ENCODE measurements around the gene TARBP1. TPM values are rescaled to one million over a fixed set of nuclear protein-coding genes. Genes with fewer than 3 reads are reported as not detected.

The TARBP1 gene
- total RNA-seq, 1 donor from 2014 or later: 20.9 TPM

DNA sequence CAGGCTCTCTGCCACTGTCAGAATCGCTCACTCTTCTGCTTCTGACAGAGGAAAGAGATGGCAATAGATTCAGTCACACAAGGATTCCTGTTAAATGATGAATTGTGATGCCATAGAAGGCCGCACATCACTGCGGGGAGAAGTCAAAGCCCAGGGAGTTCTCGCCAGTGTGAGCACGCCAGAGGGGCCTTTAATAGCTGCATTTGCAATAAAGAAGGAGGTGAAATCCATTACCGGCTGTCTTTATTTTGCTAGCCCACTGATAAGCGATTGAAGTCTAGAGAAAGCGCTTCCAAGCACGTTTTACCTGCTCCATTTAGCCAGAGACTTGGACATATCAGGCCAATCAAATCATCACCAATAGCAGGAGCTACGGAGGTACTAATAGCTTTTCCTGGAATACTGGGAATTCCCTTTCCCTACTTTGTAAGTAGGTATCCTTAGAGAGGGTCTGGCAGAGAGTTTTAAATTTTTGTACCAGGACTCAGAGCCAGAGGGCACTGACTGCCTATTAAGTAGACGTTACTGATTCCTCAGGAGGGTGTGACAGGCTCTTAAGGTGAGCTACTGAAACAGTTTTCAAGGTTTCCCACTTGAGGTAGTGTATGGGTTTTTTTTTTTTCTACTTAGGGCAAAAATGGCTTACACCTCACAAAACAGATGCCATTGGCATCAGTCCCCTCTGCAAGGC lies 10.2 kb upstream of the TARBP1 start:
- H3K4me3 ChIP-seq: no peak overlapping the region
- intact Hi-C loops (cut with DNase I): no loop called here
- H3K36me3 ChIP-seq: no peaks in the 10 kb centered on the region
- DNase-seq (ENCODE audit: extremely low spot score in 2 of 2): peak in 1 of 2 donors; percentile 54
- H3K27me3 ChIP-seq: no peaks in the 10 kb centered on the region
- H3K9me3 ChIP-seq: no peaks in the 10 kb centered on the region
- no peak overlapping the region for H3K27ac ChIP-seq
- TF ChIP-seq POLR2A (IDR thresholded peaks at IDR 0.05) (no peak), POLR2AphosphoS5 (IDR thresholded peaks at IDR 0.05; ENCODE audit: insufficient read depth in 1 of 2, low read depth in 1 of 2) (no peak)
- TF ChIP-seq, protein P1, sequence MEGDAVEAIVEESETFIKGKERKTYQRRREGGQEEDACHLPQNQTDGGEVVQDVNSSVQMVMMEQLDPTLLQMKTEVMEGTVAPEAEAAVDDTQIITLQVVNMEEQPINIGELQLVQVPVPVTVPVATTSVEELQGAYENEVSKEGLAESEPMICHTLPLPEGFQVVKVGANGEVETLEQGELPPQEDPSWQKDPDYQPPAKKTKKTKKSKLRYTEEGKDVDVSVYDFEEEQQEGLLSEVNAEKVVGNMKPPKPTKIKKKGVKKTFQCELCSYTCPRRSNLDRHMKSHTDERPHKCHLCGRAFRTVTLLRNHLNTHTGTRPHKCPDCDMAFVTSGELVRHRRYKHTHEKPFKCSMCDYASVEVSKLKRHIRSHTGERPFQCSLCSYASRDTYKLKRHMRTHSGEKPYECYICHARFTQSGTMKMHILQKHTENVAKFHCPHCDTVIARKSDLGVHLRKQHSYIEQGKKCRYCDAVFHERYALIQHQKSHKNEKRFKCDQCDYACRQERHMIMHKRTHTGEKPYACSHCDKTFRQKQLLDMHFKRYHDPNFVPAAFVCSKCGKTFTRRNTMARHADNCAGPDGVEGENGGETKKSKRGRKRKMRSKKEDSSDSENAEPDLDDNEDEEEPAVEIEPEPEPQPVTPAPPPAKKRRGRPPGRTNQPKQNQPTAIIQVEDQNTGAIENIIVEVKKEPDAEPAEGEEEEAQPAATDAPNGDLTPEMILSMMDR (IDR thresholded peaks at IDR 0.05): no peak
- peaks cover 11% of the 10 kb centered on the region for H3K4me1 ChIP-seq

DNA sequence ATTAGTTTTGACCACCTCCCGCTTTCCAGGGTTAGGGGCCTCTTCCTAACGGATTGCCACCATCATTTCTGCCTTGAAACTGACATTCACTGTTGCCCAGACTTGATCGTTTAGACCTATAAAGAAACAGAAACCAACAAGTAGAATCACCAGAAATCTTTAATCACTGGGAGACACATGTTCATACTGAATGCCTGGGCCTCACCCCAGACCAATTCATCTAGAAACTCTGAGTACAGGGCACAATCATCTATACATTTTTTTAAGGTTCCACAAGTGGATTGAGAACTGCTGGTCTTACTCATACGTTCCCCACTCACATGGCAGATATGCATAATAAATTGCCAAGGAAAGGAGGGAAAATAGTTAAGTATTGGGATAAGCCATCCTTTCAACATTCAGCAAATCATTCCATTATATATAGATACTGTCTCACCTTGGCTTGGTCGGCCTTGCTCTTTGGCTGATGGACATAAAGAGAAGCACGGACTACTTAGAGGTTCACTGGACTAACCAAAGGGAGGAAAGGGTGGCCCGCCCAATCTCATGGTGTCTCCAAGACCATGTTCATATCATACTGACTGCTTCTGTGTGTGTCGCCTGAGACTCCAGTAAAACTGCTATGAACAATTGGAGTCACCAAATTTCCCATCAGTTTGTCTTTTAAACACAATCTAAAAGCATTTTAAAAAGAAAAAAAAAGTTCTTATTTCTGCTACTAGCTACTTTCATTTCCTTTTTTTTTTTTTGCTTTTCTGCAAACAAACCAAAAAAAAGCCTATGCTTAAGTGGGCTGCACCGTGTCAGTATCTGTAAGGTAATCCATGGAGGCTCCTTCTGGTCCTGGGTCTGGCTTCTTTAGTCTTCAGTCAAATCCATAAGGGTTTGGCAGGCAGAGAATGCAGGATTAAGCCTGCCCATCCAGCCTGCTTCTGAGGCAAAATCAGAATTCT lies 9.4 kb upstream of the TARBP1 start:
- H3K36me3 ChIP-seq: no peaks in the 10 kb centered on the region
- intact Hi-C loops (cut with DNase I): no loop called here
- no peaks in the 10 kb centered on the region for H3K27me3 ChIP-seq
- H3K4me1 ChIP-seq: peaks cover 11% of the 10 kb centered on the region
- H3K9me3 ChIP-seq: no peaks in the 10 kb centered on the region
- TF ChIP-seq, protein P1 (IDR thresholded peaks at IDR 0.05): no peak
- no peak for TF ChIP-seq POLR2A (IDR thresholded peaks at IDR 0.05)
- no peak for TF ChIP-seq POLR2AphosphoS5 (IDR thresholded peaks at IDR 0.05; ENCODE audit: insufficient read depth in 1 of 2, low read depth in 1 of 2)
- no peak overlapping the region for H3K4me3 ChIP-seq
- peak in 1 of 2 donors; percentile 56 for DNase-seq (ENCODE audit: extremely low spot score in 2 of 2)
- H3K27ac ChIP-seq: no peak overlapping the region

DNA sequence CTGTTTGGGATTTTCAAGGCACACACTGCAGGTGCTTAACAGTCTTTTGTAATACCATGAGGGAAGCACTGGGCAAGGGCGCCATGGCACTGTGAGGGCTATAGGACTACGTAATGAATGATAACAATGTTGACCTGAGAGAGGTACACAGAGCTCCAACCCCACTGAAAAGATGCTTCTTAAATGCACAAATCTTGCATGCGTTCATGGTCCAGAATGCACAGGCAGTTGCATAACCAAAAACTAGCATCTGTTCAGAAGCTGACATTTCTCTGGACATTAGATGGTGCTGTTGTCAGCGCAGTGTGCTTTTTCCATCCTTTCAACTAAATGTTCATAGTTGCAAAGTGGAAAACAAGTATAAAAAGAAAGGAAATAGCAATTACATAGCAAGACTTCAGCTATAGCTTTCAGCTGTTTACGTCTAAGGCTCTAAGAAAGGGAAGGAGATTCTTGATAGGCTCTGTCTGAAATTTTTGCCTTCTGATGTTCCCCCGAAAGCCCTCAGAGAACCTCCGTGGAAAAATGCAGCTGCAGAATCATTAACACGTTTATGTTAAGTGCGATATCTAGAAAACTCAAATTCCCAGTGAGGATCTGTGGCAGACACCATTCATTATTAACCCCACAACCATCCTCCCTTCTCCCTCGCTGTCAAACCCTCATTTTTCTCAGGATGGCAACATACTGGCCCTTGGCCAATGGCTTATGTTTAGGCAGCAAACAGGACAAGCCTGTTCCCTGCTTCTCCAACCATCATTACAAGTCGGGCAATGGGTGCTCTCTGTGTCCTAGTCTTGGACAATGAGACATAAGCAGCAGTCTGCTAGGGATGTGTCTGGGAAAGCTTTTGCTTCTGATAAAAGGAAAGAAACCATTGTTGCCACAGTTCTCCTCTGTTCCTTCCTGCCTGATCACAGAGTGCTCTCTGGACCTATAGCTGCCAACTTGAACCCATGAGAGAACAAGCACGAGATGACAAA lies 8.2 kb upstream of the TARBP1 start:
- intact Hi-C loops (cut with DNase I): no loop called here
- Histone ChIP-seq H3K36me3 (no peaks in the 10 kb centered on the region), H3K4me3 (no peak overlapping the region), H3K27ac (peak overlapping the region; percentile 36), H3K9me3 (no peaks in the 10 kb centered on the region), H3K27me3 (no peaks in the 10 kb centered on the region), H3K4me1 (peaks cover 11% of the 10 kb centered on the region)
- TF ChIP-seq POLR2A (IDR thresholded peaks at IDR 0.05) (no peak), POLR2AphosphoS5 (IDR thresholded peaks at IDR 0.05; ENCODE audit: insufficient read depth in 1 of 2, low read depth in 1 of 2) (peak in 1 of 2 donors; percentile 52)
- TF ChIP-seq, protein P1 (IDR thresholded peaks at IDR 0.05): peak; percentile 56 to 79 (median 59)
- DNase-seq (ENCODE audit: extremely low spot score in 2 of 2): peak in 1 of 2 donors; percentile 56

DNA sequence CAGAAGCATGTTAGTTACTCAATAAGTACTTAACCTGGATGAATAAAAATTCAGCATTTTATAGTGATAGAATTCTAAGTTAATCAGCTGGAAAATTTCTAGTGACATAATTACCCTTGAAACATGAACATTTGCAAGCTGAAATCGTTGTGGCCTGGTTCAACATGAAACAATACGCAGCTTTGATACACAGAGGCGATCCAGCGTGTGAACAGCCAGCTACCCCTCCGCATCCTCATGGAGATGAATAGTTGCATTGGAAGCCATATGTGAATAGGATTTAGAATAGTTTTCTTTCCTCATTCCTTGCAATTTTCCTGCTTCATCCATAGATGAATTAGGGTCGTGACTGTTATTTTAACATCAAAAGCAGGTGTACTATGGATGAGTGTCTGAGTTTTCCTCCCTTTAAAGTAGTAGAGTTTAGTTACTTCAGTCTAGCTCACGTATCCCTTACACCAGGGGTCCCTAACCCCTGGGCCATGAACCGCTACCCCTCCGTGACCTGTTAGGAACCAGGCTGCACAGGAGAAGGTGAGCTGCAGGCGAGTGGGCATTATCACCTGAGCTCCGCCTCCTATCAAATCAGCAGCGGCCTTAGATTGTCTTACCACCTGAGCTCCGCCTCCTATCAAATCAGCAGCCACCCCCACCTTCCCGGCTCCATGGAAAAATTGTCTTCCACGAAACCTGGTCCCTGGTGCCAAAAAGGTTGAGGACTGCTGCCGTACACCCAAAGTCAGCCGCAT lies 6.2 kb upstream of the TARBP1 start:
- no peak for DNase-seq (ENCODE audit: extremely low spot score in 2 of 2)
- Histone ChIP-seq H3K27ac (no peak overlapping the region), H3K27me3 (no peaks in the 10 kb centered on the region), H3K4me3 (no peak overlapping the region), H3K36me3 (no peaks in the 10 kb centered on the region), H3K4me1 (peaks cover 11% of the 10 kb centered on the region), H3K9me3 (no peaks in the 10 kb centered on the region)
- intact Hi-C loops (cut with DNase I): no loop called here
- TF ChIP-seq, protein P1 (IDR thresholded peaks at IDR 0.05): no peak
- TF ChIP-seq POLR2AphosphoS5 (IDR thresholded peaks at IDR 0.05; ENCODE audit: insufficient read depth in 1 of 2, low read depth in 1 of 2) (no peak), POLR2A (IDR thresholded peaks at IDR 0.05) (no peak)

All from vagina (tissue), 2 donors.